ENCODE measurements around the gene CFDP1.
"Not testable (repeated sequence)": the region's sequence is repeated elsewhere in the genome, so short reads cannot be mapped to it uniquely, and the experiment has no call there.

CFDP1 gene

GRCh38 chr16:75288181-75288580 is 145.1 kb downstream of the CFDP1 start:
- DNase-seq, result no peak

DNA sequence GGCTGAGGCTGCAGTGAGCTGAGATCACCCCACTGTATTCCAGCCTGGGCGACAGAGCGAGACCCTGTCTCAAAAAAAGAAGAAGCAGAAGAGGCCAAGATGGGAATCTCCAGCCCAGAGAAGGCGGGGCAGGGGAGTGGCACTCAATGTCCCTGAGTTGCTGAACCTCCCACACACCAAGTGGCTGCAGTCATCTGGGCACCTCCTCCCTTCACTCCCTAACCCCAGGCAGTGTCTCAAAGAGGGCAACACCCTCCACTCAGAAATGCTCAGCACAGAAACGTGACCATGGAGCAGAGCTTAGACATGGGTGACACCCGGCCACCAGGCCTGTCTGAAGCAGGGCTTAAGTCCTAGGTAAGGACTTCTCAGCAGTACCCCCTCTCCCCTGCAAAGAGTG is 145.6 kb downstream of the CFDP1 start:
- DNase-seq, result no peak

DNA sequence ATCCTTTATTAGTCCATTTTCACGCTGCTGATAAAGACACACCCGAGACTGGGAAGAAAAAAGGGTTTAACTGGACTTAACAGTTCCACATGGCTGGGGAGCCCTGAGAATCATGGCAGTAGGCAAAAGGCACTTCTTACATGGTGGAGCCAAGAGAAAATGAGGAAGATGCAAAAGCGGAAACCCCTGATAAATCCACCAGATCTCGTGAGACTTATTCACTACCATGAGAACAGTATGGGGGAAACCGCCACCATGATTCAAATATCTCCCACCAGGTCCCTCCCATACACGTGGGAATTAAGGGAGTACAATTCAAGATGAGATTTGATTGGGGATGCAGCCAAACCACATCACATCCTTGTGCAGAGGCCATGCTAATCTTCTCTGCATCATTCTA is 146.9 kb downstream of the CFDP1 start:
- no peak for DNase-seq

DNA sequence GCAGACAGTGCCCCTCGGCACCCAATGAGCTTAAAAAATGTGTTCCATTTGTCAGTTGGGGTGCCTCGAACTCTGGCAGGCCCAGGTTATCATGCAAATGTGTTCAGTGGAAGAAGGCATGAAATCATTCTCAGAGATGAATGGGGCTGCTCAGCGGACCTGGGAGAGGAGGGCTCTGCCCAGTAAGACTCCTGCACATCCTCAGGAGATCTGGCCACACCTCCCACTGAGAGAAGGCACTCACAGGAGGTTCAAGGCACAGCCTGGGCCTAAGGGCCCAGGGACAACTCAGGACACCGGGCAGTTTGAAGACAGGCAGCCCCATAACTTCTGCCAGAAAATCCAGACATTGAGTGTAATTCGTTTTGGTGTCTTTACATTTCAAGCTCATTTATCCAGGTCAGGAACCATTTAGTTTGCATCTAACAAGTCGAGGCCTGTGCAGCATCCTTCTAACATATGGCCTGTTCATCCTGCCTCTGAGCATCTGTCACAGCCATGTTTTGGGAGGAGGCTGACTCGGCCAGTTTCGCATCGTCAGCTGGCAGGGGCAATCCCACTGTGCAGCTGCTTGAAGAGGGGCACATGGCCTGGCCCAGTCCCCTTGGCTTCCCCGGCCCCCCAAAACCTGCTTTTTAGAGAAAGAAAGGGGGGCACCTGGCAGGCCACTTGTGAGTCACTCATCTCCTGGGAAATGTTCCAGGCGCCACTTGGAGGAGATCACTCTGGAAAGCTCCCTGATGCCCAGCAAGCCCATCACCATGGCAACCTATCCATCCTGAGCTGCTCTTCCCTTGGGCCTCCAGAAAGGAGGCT is 150.6 kb downstream of the CFDP1 start:
- DNase-seq, result no peak

- DNase-seq, result no peak
These were observed 151.5 kb downstream of the CFDP1 start for GRCh38 chr16:75281826-75282225.

DNA sequence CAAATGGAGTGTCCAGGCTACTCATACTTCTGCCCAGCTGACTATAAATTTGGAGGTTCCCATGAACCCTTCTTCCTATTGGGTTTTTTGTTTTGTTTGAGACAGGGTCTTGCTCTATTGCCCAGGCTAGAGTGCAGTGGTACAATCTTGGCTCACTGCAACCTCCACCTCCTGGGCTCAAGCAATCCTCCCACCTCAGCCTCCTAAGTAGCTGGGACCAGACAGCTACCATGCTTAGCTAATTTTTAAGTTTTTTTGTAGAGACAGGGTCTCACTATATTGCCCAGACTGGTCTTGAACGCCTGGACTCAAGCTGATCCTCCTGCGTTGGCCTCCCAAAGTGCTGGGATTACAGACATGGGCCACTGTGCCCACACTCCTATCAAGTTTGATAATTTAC is 152.3 kb downstream of the CFDP1 start:
- not testable (repeated sequence) for DNase-seq

- DNase-seq, result no peak
These were observed 152.9 kb downstream of the CFDP1 start for GRCh38 chr16:75280331-75280804.

GRCh38 chr16:75279305-75279704 is 154.0 kb downstream of the CFDP1 start:
- no peak for DNase-seq

DNA sequence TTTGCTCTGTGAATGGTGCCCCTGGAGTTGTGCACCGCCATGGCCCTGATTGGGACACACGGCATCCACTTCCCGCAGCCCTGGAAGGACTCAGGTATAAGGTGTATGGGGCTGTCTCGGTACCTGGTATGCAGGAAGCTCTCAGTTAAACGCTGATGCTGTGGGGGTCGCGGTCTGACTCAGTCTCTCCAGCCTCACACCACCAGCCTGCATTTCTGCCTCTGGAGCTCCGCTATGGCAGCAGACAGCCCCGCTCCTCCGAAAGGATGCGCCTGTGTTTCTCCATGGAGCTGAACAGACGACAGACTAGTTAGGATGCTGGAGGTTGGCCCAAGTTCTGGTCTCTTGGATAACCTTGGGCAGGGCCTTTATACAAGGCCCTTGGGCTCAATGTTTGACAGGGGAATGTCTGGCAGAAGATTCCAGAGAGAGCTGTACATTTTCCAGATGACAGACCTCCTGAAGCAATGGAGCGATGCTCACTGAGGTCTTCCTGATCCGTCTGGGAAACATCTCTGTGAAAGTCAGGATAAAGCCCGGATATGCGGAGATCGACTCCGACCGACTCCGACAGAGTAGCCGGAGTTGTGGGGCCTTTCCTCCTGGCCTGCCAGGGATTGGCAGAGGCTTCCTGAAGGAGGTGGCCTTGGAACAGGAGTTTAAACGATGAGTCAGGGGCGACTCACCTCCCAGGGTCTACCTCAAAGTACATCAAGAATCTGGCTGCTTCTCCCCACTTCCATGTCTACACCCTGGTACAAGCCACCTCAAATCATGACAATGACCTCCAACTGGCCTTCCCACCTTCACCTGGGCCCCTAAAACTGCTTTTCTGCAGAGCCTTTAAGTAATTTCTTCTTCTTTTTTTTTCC is 160.0 kb downstream of the CFDP1 start:
- DNase-seq, result no peak

DNA sequence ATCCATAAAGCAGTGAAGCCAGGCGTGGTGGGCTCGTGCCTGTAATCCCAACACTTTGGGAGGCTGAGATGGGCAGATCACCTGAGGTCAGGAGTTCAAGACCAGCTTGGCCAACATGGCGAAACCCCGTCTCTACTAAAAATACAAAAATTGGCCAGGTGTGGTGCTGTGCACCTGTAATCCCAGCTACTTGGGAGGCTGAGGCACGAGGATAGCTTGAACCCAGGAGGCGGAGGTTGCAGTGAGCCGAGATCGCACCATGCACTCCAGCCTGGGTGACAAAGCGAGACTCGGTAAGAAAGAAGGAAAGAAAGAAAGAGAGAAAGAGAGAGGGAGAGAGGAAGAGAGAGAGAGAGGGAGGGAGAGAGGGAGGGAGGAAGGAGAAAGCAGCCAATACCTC is 160.7 kb downstream of the CFDP1 start:
- DNase-seq, result not testable (repeated sequence)

- peak in 1 of 2 experiments; percentile 13 for DNase-seq
These were observed 161.2 kb downstream of the CFDP1 start for GRCh38 chr16:75272097-75272551.

GRCh38 chr16:75271441-75272096 is 161.7 kb downstream of the CFDP1 start:
- DNase-seq, result no peak

DNA sequence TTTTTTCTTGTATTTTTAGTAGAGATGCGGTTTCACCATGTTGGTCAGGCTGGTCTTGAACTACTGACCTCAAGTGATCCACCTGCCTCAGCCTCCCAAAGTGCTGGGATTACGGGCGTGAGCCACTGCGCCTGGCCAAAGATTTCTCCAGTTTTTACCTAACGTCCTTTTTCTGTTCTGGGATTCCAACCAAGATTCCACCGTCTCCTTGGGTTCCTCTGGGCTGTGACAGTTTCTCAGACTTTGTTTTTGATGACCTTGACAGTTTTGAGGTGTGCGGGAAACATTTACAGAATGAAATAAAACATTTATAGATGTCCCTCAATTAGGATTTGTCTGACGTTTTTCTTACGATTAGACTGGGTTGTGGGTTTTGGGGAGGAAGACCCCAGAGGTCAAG is 163.9 kb downstream of the CFDP1 start:
- DNase-seq, result not testable (repeated sequence)

- no peak for DNase-seq
These were observed 165.6 kb downstream of the CFDP1 start for GRCh38 chr16:75267631-75268264.

DNA sequence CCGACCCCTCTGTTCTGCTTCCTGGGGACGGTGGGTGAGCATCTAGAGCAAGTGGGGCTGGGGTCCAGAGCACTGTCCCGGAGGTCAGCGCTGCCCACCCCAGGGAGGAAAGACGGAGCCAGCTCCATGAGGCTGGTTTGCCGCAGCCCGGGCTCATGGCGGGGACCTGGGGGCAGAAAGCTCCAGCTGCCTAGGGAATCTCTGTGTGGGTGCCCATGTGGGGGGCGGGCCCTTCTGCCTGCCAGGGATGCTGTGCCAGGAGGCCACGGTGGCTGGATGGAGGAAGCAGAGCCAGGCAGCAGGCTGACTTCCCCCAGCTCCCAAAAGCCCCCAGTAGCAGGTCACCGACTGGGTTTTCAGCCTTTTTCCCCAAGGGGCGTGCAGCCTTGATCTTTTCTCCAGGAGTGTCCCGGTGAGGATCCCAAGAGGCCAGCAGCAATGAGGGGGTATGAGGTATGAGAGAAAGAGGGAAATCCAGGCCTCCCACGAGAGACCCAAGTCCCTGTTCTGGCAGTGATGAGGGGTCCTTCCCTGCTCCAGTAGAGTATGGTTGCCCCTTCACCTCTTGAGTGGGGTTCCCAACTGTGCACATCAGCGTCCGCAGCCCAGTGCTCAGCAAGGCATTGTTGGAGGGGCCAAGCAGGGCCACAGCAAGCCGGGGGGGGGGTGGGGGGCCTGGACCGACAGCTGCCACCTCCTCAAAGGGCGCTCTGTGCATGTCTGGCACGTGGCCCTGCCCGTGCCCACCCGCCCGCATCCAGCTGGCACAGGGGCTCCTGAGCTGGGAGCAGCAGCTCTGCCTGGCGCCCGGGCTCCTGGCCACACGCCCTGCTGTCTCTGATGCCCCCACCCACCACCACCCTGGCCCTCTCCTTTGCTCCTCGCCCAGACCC is 166.3 kb downstream of the CFDP1 start:
- DNase-seq, result no peak

GRCh38 chr16:75265911-75266701 is 167.2 kb downstream of the CFDP1 start:
- no peak for DNase-seq

DNA sequence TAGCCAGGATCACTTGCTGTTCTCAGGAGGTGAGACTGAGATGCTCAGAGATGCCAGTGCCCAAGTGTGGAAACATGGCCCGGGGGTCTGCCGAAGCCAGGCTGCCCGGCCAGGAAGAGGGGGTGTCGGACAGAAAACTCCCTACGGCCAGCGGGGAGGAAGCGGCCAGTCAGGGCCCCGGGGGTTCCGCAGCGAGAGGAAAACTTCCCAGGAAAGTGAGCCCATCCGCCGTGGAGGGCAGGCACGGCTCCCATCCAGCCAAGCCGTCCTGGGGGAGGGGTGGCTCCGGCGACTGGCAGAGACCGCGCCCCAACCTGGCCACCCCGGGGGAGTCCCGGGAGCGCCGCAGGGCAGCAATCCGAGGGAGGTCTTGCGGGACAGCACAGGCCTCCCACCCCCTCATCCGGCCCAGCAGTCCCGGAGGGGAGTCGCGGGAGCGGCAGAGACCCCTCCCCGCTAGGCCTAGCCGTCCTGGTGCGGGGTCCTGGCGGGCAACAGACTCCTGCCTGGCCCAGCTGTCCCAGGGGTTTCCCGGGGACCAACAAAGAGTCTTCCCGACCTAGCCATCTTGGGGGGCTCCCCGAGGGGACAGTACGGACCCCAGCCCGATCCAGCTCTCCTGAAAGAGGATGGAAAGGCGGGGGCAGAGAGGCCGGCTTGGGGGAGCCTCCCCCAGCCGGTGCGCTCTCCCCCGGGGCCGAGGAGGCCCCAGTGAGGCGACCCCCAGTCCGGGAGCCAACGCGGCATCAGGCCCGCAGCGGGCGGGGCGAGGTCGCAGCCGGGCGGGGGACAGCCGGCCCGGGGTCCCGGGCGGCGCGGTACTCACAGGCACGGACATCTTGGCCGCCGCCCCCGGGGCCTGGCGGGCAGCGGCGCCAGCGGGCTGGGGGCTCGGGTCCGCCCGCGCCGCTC is 168.0 kb downstream of the CFDP1 start:
- DNase-seq, result no peak

DNA sequence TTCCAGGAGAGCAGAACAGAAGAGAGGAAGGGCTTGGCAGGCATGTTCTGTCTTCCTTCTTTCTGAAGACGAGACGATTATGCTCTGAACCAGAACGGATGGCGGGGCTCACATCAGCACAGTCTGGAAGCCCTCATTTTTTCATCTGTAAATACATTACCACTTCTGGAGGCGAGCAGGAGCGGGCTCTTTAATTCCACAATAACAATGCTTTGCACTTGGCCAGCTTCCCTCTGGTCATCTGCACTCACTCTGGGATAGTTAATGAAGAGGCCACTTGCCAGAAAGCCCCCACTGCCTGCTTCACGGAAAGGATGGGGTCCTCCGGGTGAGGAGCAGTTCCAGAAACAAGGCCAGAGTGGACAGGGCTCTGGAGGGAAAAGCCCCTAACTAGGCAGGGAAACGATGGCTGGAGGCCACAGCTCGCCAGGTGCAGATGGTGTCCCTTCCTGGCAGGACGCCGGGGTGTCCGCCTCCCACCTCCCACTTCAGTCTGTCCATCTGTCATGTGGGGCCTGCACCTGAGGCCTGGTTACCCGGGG is 168.8 kb downstream of the CFDP1 start:
- no peak for DNase-seq

GRCh38 chr16:75263963-75264445 is 169.3 kb downstream of the CFDP1 start:
- DNase-seq, result no peak
